Fibroblast of lung (primary cell): ENCODE data around the gene SUN5.

ENCODE experiments used
- EZH2 ChIP-seq: IDR thresholded peaks from 2 replicates; pipeline ENCODE4 v1.5.1; 2012; ENCODE audit warnings: low read length, control low read depth, mild to moderate bottlenecking; ENCODE audit errors: missing control alignments
- TF ChIP-seq, protein P1 (sequence below), 2 donors: IDR thresholded peaks in 1 of 2; conservative IDR thresholded peaks in 1 of 2; 1 replicate in 1 of 2; 2 replicates in 1 of 2; pipeline ENCODE4 v1.5.1; 2011 to 2012; ENCODE audit warnings: low read length in 2 of 2, control low read depth in 1 of 2, inconsistent platforms in 1 of 2, low read depth in 1 of 2, mild to moderate bottlenecking in 1 of 2

DNA sequence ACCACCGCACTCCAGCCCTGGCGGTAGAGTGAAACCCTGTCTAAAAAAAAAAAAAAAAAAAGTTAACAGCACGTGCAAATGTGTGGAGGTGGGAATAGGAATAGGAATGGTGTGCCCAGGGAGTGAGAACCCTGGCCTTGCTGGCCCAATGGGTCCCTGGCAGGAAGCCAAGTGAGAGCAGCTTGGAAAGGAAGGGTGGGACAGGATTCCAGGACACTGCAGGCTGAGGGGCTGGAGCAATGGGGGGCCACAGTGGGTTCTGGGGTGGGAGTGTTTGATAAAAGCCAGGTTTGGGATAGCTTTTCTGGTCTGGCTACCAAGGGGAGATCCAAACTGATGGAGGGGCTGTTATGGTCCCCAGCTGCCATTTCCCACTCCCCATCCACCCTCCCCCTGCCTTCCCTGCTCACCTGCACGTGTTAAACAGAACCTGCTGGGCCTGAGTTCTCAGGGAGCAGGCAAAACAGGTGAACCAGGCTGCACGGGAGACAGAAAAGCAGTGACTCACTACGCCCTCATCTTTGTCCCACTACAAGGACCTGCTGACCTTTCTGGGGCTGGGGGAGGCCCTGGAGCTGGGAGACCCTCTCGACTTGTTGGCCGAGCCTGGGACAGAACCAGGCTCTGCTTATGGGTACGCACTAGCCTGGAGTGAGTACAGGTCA is 3.3 kb downstream of the SUN5 start:
- TF ChIP-seq, protein P1, sequence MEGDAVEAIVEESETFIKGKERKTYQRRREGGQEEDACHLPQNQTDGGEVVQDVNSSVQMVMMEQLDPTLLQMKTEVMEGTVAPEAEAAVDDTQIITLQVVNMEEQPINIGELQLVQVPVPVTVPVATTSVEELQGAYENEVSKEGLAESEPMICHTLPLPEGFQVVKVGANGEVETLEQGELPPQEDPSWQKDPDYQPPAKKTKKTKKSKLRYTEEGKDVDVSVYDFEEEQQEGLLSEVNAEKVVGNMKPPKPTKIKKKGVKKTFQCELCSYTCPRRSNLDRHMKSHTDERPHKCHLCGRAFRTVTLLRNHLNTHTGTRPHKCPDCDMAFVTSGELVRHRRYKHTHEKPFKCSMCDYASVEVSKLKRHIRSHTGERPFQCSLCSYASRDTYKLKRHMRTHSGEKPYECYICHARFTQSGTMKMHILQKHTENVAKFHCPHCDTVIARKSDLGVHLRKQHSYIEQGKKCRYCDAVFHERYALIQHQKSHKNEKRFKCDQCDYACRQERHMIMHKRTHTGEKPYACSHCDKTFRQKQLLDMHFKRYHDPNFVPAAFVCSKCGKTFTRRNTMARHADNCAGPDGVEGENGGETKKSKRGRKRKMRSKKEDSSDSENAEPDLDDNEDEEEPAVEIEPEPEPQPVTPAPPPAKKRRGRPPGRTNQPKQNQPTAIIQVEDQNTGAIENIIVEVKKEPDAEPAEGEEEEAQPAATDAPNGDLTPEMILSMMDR (conservative IDR thresholded peaks at IDR 0.05 in 1 of 2, IDR thresholded peaks at IDR 0.05 in 1 of 2; ENCODE audit: low read depth in 1 of 2, low read length in 2 of 2): no peak
- no peak for TF ChIP-seq EZH2
